MM.1S (cell line): Measurements from ENCODE around the gene ASPDH.

Source experiments
- DNase-seq: peaks from one replicate; pipeline ENCODE4 v3.0.0-alpha.2; 2015
- H2AFZ ChIP-seq: fragments of 300-600 bp; sonication (generic); 2 replicates; pipeline ENCODE4 v1.6.0; 2016; ENCODE audit warnings: antibody characterized with exemption, low read length
- H3F3A ChIP-seq: fragments of 300-600 bp; sonication (generic); 2 replicates; pipeline ENCODE4 v1.6.1; 2016; ENCODE audit warnings: mild to moderate bottlenecking, antibody characterized with exemption, low read length, moderate library complexity, mixed read lengths; ENCODE audit not compliant: insufficient read depth
- H3K27ac ChIP-seq: fragments of 300-600 bp; sonication (generic); 2 replicates; pipeline ENCODE4 v1.5.1; 2016; ENCODE audit warnings: mild to moderate bottlenecking, low read length
- H3K27me3 ChIP-seq: fragments of 300-600 bp; sonication (generic); replicated peaks from 2 replicates; pipeline ENCODE4 v1.6.0; 2016; ENCODE audit warnings: low read length; ENCODE audit not compliant: insufficient read depth
- H3K36me3 ChIP-seq: fragments of 300-600 bp; sonication (generic); replicated peaks from 2 replicates; pipeline ENCODE4 v1.6.1; 2016; ENCODE audit warnings: mild to moderate bottlenecking, low read length, mixed read lengths; ENCODE audit not compliant: insufficient read depth
- H3K4me1 ChIP-seq: fragments of 300-600 bp; sonication (generic); 2 replicates; pipeline ENCODE4 v1.6.1; 2016; ENCODE audit warnings: low read length, mixed read lengths
- H3K4me2 ChIP-seq: fragments of 300-600 bp; sonication (generic); 2 replicates; pipeline ENCODE4 v1.6.0; 2016; ENCODE audit warnings: low read depth, low read length
- H3K4me3 ChIP-seq: fragments of 300-600 bp; sonication (generic); 2 replicates; pipeline ENCODE4 v1.5.1; 2016; ENCODE audit warnings: low read length, mixed read lengths
- H3K79me2 ChIP-seq: fragments of 300-600 bp; sonication (generic); 2 replicates; pipeline ENCODE4 v1.6.1; 2016; ENCODE audit warnings: mixed run types, low read length, mixed read lengths
- H3K9ac ChIP-seq: fragments of 300-600 bp; sonication (generic); 2 replicates; pipeline ENCODE4 v1.6.1; 2016; ENCODE audit warnings: low read length, mixed read lengths
- H3K9me2 ChIP-seq: fragments of 300-600 bp; sonication (generic); replicated peaks from 2 replicates; pipeline ENCODE4 v1.6.1; 2016; ENCODE audit warnings: mild to moderate bottlenecking, low read length, mixed read lengths; ENCODE audit not compliant: insufficient read depth
- H3K9me3 ChIP-seq: fragments of 300-600 bp; sonication (generic); replicated peaks from 2 replicates; pipeline ENCODE4 v1.6.1; 2016; ENCODE audit warnings: mild to moderate bottlenecking, low read length, mixed read lengths; ENCODE audit not compliant: insufficient read depth
- H4K20me1 ChIP-seq: fragments of 300-600 bp; sonication (generic); 2 replicates; pipeline ENCODE4 v1.6.1; 2016; ENCODE audit warnings: mild to moderate bottlenecking, low read length, moderate library complexity, mixed read lengths; ENCODE audit not compliant: insufficient read depth
- CTCF ChIP-seq: fragments of 300-600 bp; sonication (generic); IDR thresholded peaks from 2 replicates; pipeline ENCODE4 v1.5.1; 2016; ENCODE audit warnings: antibody characterized with exemption, low read length, mixed read lengths
- EZH2 ChIP-seq: fragments of 300-600 bp; sonication (generic); optimal IDR thresholded peaks from 2 replicates; pipeline ENCODE3; 2017; ENCODE audit warnings: low read depth, mild to moderate bottlenecking, antibody characterized with exemption, low read length, mixed read lengths
- EZH2phosphoT487 ChIP-seq: fragments of 300-600 bp; sonication (generic); IDR thresholded peaks from 2 replicates; pipeline ENCODE4 v1.6.1; 2018; ENCODE audit warnings: antibody characterized with exemption, low read length

ASPDH gene

GRCh38 chr19:50542943-50543342, 29.2 kb upstream of the ASPDH start:
- Histone ChIP-seq H3K4me3 (no peak overlapping the region), H3K79me2 (no peaks in the 10 kb centered on the region), H3K27ac (no peak overlapping the region), H3K4me1 (no peaks in the 10 kb centered on the region), H3F3A (no peaks in the 10 kb centered on the region), H2AFZ (no peak overlapping the region), H3K9me3 (no peaks in the 10 kb centered on the region), H3K9ac (no peak overlapping the region), H3K36me3 (no peaks in the 10 kb centered on the region), H3K9me2 (no peaks in the 10 kb centered on the region), H3K4me2 (no peak overlapping the region), H3K27me3 (peaks cover 74% of the 10 kb centered on the region), H4K20me1 (no peaks in the 10 kb centered on the region)
- DNase-seq: no peak
- TF ChIP-seq EZH2phosphoT487: no peak
- TF ChIP-seq EZH2: no peak
- TF ChIP-seq CTCF: no peak

DNA sequence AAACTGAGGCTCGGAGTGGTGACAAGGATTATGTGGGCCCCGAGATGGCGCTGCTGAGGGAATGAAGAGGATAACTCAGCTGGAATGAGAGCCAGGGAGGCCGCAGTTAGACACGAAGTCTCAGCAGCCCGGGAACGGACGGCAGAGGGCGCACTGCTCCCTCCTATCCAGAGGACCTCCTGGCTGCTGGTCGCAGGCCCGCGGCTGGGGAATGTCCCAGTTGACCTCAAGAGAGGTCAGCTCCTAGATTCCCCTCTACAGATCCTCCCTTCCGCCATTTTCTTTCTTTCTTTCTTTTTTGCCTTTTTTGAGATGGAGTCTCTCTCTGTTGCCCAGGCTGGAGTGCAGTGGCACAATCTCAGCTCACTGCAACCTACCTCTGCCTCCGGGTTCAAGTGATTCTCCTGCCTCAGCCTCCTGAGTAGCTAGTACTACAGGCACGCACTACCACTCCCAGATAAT, 24.1 kb upstream of the ASPDH start:
- Histone ChIP-seq H3K36me3 (no peaks in the 10 kb centered on the region), H3K27me3 (peaks cover 91% of the 10 kb centered on the region), H3K9me3 (no peaks in the 10 kb centered on the region), H3K4me3 (no peak overlapping the region), H3K4me1 (no peaks in the 10 kb centered on the region), H3K9ac (no peak overlapping the region), H3F3A (no peaks in the 10 kb centered on the region), H2AFZ (no peak overlapping the region), H3K4me2 (no peak overlapping the region), H3K9me2 (no peaks in the 10 kb centered on the region), H4K20me1 (no peaks in the 10 kb centered on the region), H3K27ac (no peak overlapping the region), H3K79me2 (no peaks in the 10 kb centered on the region)
- TF ChIP-seq CTCF (peak; percentile 77), EZH2 (no peak)
- peak; percentile 46 for DNase-seq

DNA sequence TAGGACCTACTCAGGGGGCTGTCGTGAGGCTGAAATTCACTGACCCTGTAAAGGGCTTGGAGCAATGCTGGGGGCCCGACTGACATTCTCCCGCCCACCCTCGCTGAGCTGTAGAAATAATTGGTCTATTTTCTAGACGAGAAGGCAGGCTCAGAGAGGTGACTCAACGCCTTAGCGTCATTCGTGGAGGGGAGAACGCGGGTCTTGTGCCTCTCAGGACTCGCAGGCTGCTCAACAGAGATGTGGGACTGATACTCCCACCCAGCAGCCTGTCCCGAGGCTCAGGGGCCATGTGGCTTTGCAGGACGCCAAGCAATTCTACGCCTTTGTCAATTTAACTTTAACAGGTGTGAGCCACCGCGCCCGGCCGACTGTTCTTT, 23.6 kb upstream of the ASPDH start:
- Histone ChIP-seq H3K27ac (no peak overlapping the region), H3K9me3 (no peaks in the 10 kb centered on the region), H2AFZ (no peak overlapping the region), H4K20me1 (no peaks in the 10 kb centered on the region), H3K36me3 (no peaks in the 10 kb centered on the region), H3K9me2 (no peaks in the 10 kb centered on the region), H3K27me3 (peaks cover 91% of the 10 kb centered on the region), H3F3A (no peaks in the 10 kb centered on the region), H3K4me3 (no peak overlapping the region), H3K9ac (no peak overlapping the region), H3K4me2 (no peak overlapping the region), H3K79me2 (no peaks in the 10 kb centered on the region), H3K4me1 (no peaks in the 10 kb centered on the region)
- no peak for DNase-seq
- TF ChIP-seq EZH2phosphoT487 (no peak), EZH2 (no peak), CTCF (no peak)
